RWPE2 (cell line): ENCODE results near the gene ASAP2.

Experiments used
- ATAC-seq: fragments of 200-7000 bp; cut with Tn5 transposase; 3 replicates; pipeline ENCODE4 v1.9.1; 2021; ENCODE audit warnings: low read depth
- DNase-seq: peaks from one replicate; pipeline ENCODE4 v3.0.0-alpha.2; 2020; ENCODE audit warnings: low spot score
- H3K27ac ChIP-seq: fragments of 450-650 bp; 2 replicates; pipeline ENCODE4 v1.5.1; 2017; ENCODE audit warnings: mild to moderate bottlenecking; ENCODE audit not compliant: poor library complexity, severe bottlenecking
- H3K27me3 ChIP-seq: fragments of 250-450 bp; sonication (Bioruptor Pico); 2 replicates; pipeline ENCODE4 v1.5.1; 2021; ENCODE audit warnings: mild to moderate bottlenecking, moderate library complexity; ENCODE audit not compliant: insufficient read depth, poor library complexity, severe bottlenecking
- H3K36me3 ChIP-seq: fragments of 250-450 bp; sonication (Bioruptor Pico); 2 replicates; pipeline ENCODE4 v1.5.1; 2020; ENCODE audit warnings: low read depth, mild to moderate bottlenecking, moderate library complexity
- H3K4me1 ChIP-seq: fragments of 250-450 bp; sonication (Bioruptor Pico); 2 replicates; pipeline ENCODE4 v1.5.1; 2021; ENCODE audit warnings: mild to moderate bottlenecking, moderate library complexity; ENCODE audit not compliant: insufficient read depth, poor library complexity, severe bottlenecking
- H3K4me3 ChIP-seq: fragments of 250-450 bp; sonication (Bioruptor Pico); 2 replicates; pipeline ENCODE4 v1.5.1; 2021; ENCODE audit warnings: mild to moderate bottlenecking, moderate library complexity; ENCODE audit not compliant: severe bottlenecking
- H3K9me3 ChIP-seq: fragments of 250-450 bp; sonication (Bioruptor Pico); 2 replicates; pipeline ENCODE4 v1.5.1; 2021; ENCODE audit warnings: mild to moderate bottlenecking, moderate library complexity; ENCODE audit not compliant: severe bottlenecking
- CTCF ChIP-seq: fragments of 450-650 bp; IDR thresholded peaks from one replicate; pipeline ENCODE4 v1.5.1; 2017; ENCODE audit warnings: mild to moderate bottlenecking, moderate library complexity; ENCODE audit not compliant: poor library complexity, severe bottlenecking

The ASAP2 gene

GRCh38 chr2:9303528-9304225 lies 97.1 kb downstream of the ASAP2 start:
- ATAC-seq (no peak), DNase-seq (no peak)
- no peak for TF ChIP-seq CTCF
- Histone ChIP-seq H3K27me3 (no peaks in the 10 kb centered on the region), H3K4me1 (peaks cover 39% of the 10 kb centered on the region), H3K4me3 (no peak overlapping the region), H3K36me3 (peaks cover 39% of the 10 kb centered on the region), H3K9me3 (no peaks in the 10 kb centered on the region), H3K27ac (no peak overlapping the region)

GRCh38 chr2:9306911-9307310 lies 100.3 kb downstream of the ASAP2 start:
- peaks cover 17% of the 10 kb centered on the region for H3K36me3 ChIP-seq
- no peaks in the 10 kb centered on the region for H3K27me3 ChIP-seq
- H3K9me3 ChIP-seq, result no peaks in the 10 kb centered on the region
- ATAC-seq (no peak), DNase-seq (no peak)
- peaks cover 50% of the 10 kb centered on the region for H3K4me1 ChIP-seq
- no peak overlapping the region for H3K4me3 ChIP-seq
- no peak for TF ChIP-seq CTCF
- H3K27ac ChIP-seq, result peak overlapping the region; percentile 99

GRCh38 chr2:9307535-9307934 lies 100.9 kb downstream of the ASAP2 start:
- no peak for ATAC-seq
- Histone ChIP-seq H3K9me3 (no peaks in the 10 kb centered on the region), H3K27ac (peak overlapping the region; percentile 99), H3K27me3 (no peaks in the 10 kb centered on the region), H3K4me3 (no peak overlapping the region), H3K36me3 (peaks cover 17% of the 10 kb centered on the region), H3K4me1 (peaks cover 56% of the 10 kb centered on the region)
- DNase-seq, result no peak
- no peak for TF ChIP-seq CTCF

- no peaks in the 10 kb centered on the region for H3K27me3 ChIP-seq
- H3K9me3 ChIP-seq, result no peaks in the 10 kb centered on the region
- H3K27ac ChIP-seq, result peak overlapping the region; percentile 99
- TF ChIP-seq CTCF, result no peak
- no peak for ATAC-seq
- H3K4me1 ChIP-seq, result peaks cover 63% of the 10 kb centered on the region
- DNase-seq, result no peak
- H3K4me3 ChIP-seq, result no peak overlapping the region
- peaks cover 8% of the 10 kb centered on the region for H3K36me3 ChIP-seq
Measured at GRCh38 chr2:9308186-9308955, 101.8 kb downstream of the ASAP2 start.

- H3K27me3 ChIP-seq, result no peaks in the 10 kb centered on the region
- ATAC-seq, result no peak
- TF ChIP-seq CTCF, result no peak
Measured at GRCh38 chr2:9309147-9309546, 102.5 kb downstream of the ASAP2 start.

More at GRCh38 chr2:9309147-9309546, 102.5 kb downstream of the ASAP2 start:
- no peak for DNase-seq
- Histone ChIP-seq H3K27ac (peak overlapping the region; percentile 99), H3K4me3 (no peak overlapping the region), H3K9me3 (no peaks in the 10 kb centered on the region), H3K36me3 (peaks cover 6% of the 10 kb centered on the region), H3K4me1 (peaks cover 68% of the 10 kb centered on the region)
